ENCODE results near the gene GNAT3. TPM values are rescaled to one million over a fixed set of nuclear protein-coding genes. Genes with fewer than 3 reads are reported as not detected.

Gene GNAT3
- total and polyA plus RNA-seq, 4 donors = not detected

DNA sequence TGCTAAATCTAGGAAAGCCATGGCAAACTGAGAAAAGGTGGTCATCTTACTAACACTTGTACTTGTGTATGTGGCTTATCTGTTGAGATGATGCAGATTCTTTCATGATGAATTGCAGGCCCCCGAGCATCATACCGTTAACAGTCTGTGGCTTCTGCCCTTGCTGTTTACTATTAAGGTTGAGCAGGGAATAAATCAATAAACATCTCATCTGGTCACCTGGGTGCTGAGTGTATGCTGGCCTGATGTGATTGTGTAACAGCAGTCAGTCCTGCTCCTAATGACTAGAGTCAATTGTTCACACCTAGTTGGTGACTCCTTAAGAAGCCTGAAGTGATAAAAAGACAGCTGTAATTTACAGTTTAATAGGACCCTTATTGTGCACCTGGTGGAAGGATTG, 8.3 kb upstream of the GNAT3 start:
- TF ChIP-seq EGR1 (IDR thresholded peaks at IDR 0.05; ENCODE audit: low read depth in 2 of 2) (no peak), HNF4G (IDR thresholded peaks at IDR 0.05) (no peak), HNF4A (conservative IDR thresholded peaks at IDR 0.05) (no peak), REST (IDR thresholded peaks at IDR 0.05) (no peak), JUND (IDR thresholded peaks at IDR 0.05) (no peak), ZBTB33 (IDR thresholded peaks at IDR 0.05) (no peak), GABPA (IDR thresholded peaks at IDR 0.05 in 1 of 2, conservative IDR thresholded peaks at IDR 0.05 in 1 of 2) (no peak), FOXA1 (IDR thresholded peaks at IDR 0.05) (no peak), NR2F2 (IDR thresholded peaks at IDR 0.05) (no peak), YY1 (IDR thresholded peaks at IDR 0.05) (no peak), RXRA (IDR thresholded peaks at IDR 0.05) (no peak), RAD21 (IDR thresholded peaks at IDR 0.05) (no peak), SP1 (IDR thresholded peaks at IDR 0.05) (no peak), FOXA2 (IDR thresholded peaks at IDR 0.05) (no peak), CTCF (IDR thresholded peaks at IDR 0.05; ENCODE audit: low read depth, low read length, missing input control) (no peak), ATF3 (IDR thresholded peaks at IDR 0.05) (no peak), TAF1 (conservative IDR thresholded peaks at IDR 0.05) (no peak)
- TF ChIP-seq, protein P1, sequence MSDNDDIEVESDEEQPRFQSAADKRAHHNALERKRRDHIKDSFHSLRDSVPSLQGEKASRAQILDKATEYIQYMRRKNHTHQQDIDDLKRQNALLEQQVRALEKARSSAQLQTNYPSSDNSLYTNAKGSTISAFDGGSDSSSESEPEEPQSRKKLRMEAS (IDR thresholded peaks at IDR 0.05) = no peak
- no peak for DNase-seq (ENCODE audit: low spot score)
- H3K27ac ChIP-seq (ENCODE audit: low read depth in 1 of 2, low read length in 2 of 2) = no peak overlapping the region
- H3K9ac ChIP-seq (ENCODE audit: low read depth in 1 of 2, low read length in 2 of 2) = no peak overlapping the region
- H3K4me3 ChIP-seq (ENCODE audit: low read depth in 1 of 3, low read length in 3 of 3) = no peak overlapping the region
- H3K4me1 ChIP-seq (ENCODE audit: control insufficient read depth in 4 of 4, insufficient read depth in 4 of 4, low read length in 3 of 4) = no peaks in the 10 kb centered on the region
- 71% methylated on average over 2 of the region's 2 CpGs for WGBS
- H3K27me3 ChIP-seq (ENCODE audit: control insufficient read depth in 4 of 4, insufficient read depth in 4 of 4, low read length in 3 of 4) = no peaks in the 10 kb centered on the region
- no peaks in the 10 kb centered on the region for H3K9me3 ChIP-seq (ENCODE audit: control insufficient read depth in 4 of 4, low read length in 3 of 4)
- H3K36me3 ChIP-seq (ENCODE audit: control insufficient read depth in 4 of 4, insufficient read depth in 3 of 4, low read depth in 1 of 4, low read length in 3 of 4) = no peaks in the 10 kb centered on the region

All from liver (tissue), 9 donors.